Activated naive CD4-positive, alpha-beta T cell treated with anti-CD3 and anti-CD28 coated beads, Interleukin-2, amount 50 U/mL, for 24 hours (primary cell): ENCODE results near the gene VASP.

Experiments used
- H3K27ac Mint-ChIP-seq: one replicate; pipeline ENCODE4 v1.8.0; 2021; ENCODE audit warnings: mild to moderate bottlenecking, mixed read lengths
- H3K27me3 Mint-ChIP-seq: one replicate; pipeline ENCODE4 v1.8.0; 2021; ENCODE audit warnings: mixed read lengths
- H3K36me3 Mint-ChIP-seq: one replicate; pipeline ENCODE4 v1.8.0; 2021; ENCODE audit warnings: mixed read lengths
- H3K4me1 Mint-ChIP-seq: one replicate; pipeline ENCODE4 v1.8.0; 2021; ENCODE audit warnings: mixed read lengths
- H3K4me3 Mint-ChIP-seq: one replicate; pipeline ENCODE4 v1.8.0; 2021; ENCODE audit warnings: mild to moderate bottlenecking, mixed read lengths
- H3K9me3 Mint-ChIP-seq: one replicate; pipeline ENCODE4 v1.8.0; 2021; ENCODE audit warnings: mixed read lengths

Gene VASP

GRCh38 chr19:45514376-45515051 is 7.2 kb downstream of the VASP start:
- H3K9me3 Mint-ChIP-seq = no peaks in the 10 kb centered on the region
- no peaks in the 10 kb centered on the region for H3K27me3 Mint-ChIP-seq
- peaks cover 59% of the 10 kb centered on the region for H3K4me1 Mint-ChIP-seq
- H3K27ac Mint-ChIP-seq = peak overlapping the region; percentile 82
- peaks cover 5% of the 10 kb centered on the region for H3K36me3 Mint-ChIP-seq
- H3K4me3 Mint-ChIP-seq = no peak overlapping the region

- Mint-ChIP-seq H3K27me3 (no peaks in the 10 kb centered on the region), H3K4me3 (no peak overlapping the region), H3K27ac (peak overlapping the region; percentile 82), H3K9me3 (no peaks in the 10 kb centered on the region), H3K4me1 (peaks cover 52% of the 10 kb centered on the region), H3K36me3 (peaks cover 5% of the 10 kb centered on the region)
Observed at GRCh38 chr19:45515081-45515624, 7.9 kb downstream of the VASP start.

GRCh38 chr19:45515807-45516401 is 8.6 kb downstream of the VASP start:
- peaks cover 4% of the 10 kb centered on the region for H3K36me3 Mint-ChIP-seq

GRCh38 chr19:45517238-45517637 is 10.0 kb downstream of the VASP start:
- Mint-ChIP-seq H3K27me3 (no peaks in the 10 kb centered on the region), H3K27ac (no peak overlapping the region), H3K9me3 (no peaks in the 10 kb centered on the region), H3K36me3 (peaks cover 3% of the 10 kb centered on the region), H3K4me3 (no peak overlapping the region), H3K4me1 (peaks cover 34% of the 10 kb centered on the region)

More at GRCh38 chr19:45515807-45516401, 8.6 kb downstream of the VASP start:
- Mint-ChIP-seq H3K4me3 (no peak overlapping the region), H3K4me1 (peaks cover 45% of the 10 kb centered on the region), H3K9me3 (no peaks in the 10 kb centered on the region), H3K27ac (peak overlapping the region; percentile 82), H3K27me3 (no peaks in the 10 kb centered on the region)

- H3K4me1 Mint-ChIP-seq = peaks cover 30% of the 10 kb centered on the region
- no peak overlapping the region for H3K4me3 Mint-ChIP-seq
- no peak overlapping the region for H3K27ac Mint-ChIP-seq
- H3K9me3 Mint-ChIP-seq = no peaks in the 10 kb centered on the region
- H3K27me3 Mint-ChIP-seq = no peaks in the 10 kb centered on the region
- H3K36me3 Mint-ChIP-seq = peaks cover 3% of the 10 kb centered on the region
Observed at GRCh38 chr19:45517641-45518468, 10.6 kb downstream of the VASP start.

GRCh38 chr19:45518469-45518826 is 11.2 kb downstream of the VASP start:
- Mint-ChIP-seq H3K27ac (no peak overlapping the region), H3K4me1 (peaks cover 29% of the 10 kb centered on the region), H3K4me3 (no peak overlapping the region), H3K36me3 (peaks cover 3% of the 10 kb centered on the region), H3K27me3 (no peaks in the 10 kb centered on the region), H3K9me3 (no peaks in the 10 kb centered on the region)

- Mint-ChIP-seq H3K36me3 (peaks cover 4% of the 10 kb centered on the region), H3K27ac (no peak overlapping the region), H3K9me3 (no peaks in the 10 kb centered on the region), H3K4me3 (no peak overlapping the region), H3K27me3 (no peaks in the 10 kb centered on the region), H3K4me1 (peaks cover 10% of the 10 kb centered on the region)
Observed at GRCh38 chr19:45522010-45522941, 15.0 kb downstream of the VASP start.

- Mint-ChIP-seq H3K4me1 (peaks cover 21% of the 10 kb centered on the region), H3K36me3 (peaks cover 9% of the 10 kb centered on the region), H3K27ac (peak overlapping the region; percentile 81), H3K4me3 (no peak overlapping the region), H3K27me3 (no peaks in the 10 kb centered on the region), H3K9me3 (no peaks in the 10 kb centered on the region)
Observed at GRCh38 chr19:45523642-45524256, 16.5 kb downstream of the VASP start.

GRCh38 chr19:45524575-45525129 is 17.4 kb downstream of the VASP start:
- peaks cover 9% of the 10 kb centered on the region for H3K36me3 Mint-ChIP-seq
- H3K4me3 Mint-ChIP-seq = no peak overlapping the region

GRCh38 chr19:45526143-45526542 is 18.9 kb downstream of the VASP start:
- no peak overlapping the region for H3K27ac Mint-ChIP-seq
- peaks cover 29% of the 10 kb centered on the region for H3K4me1 Mint-ChIP-seq
- H3K9me3 Mint-ChIP-seq = no peaks in the 10 kb centered on the region
- no peaks in the 10 kb centered on the region for H3K27me3 Mint-ChIP-seq
- H3K36me3 Mint-ChIP-seq = peaks cover 9% of the 10 kb centered on the region
- no peak overlapping the region for H3K4me3 Mint-ChIP-seq

More at GRCh38 chr19:45524575-45525129, 17.4 kb downstream of the VASP start:
- no peak overlapping the region for H3K27ac Mint-ChIP-seq
- H3K9me3 Mint-ChIP-seq = no peaks in the 10 kb centered on the region
- no peaks in the 10 kb centered on the region for H3K27me3 Mint-ChIP-seq
- H3K4me1 Mint-ChIP-seq = peaks cover 28% of the 10 kb centered on the region

GRCh38 chr19:45526971-45527370 is 19.7 kb downstream of the VASP start:
- Mint-ChIP-seq H3K27ac (no peak overlapping the region), H3K36me3 (peaks cover 9% of the 10 kb centered on the region)

GRCh38 chr19:45527731-45528130 is 20.5 kb downstream of the VASP start:
- peaks cover 9% of the 10 kb centered on the region for H3K36me3 Mint-ChIP-seq

More at GRCh38 chr19:45526971-45527370, 19.7 kb downstream of the VASP start:
- Mint-ChIP-seq H3K27me3 (peaks cover 2% of the 10 kb centered on the region), H3K4me3 (no peak overlapping the region), H3K4me1 (peaks cover 29% of the 10 kb centered on the region), H3K9me3 (no peaks in the 10 kb centered on the region)

GRCh38 chr19:45528149-45528743 is 21.0 kb downstream of the VASP start:
- no peak overlapping the region for H3K4me3 Mint-ChIP-seq
- H3K9me3 Mint-ChIP-seq = no peaks in the 10 kb centered on the region
- peaks cover 2% of the 10 kb centered on the region for H3K27me3 Mint-ChIP-seq
- peaks cover 28% of the 10 kb centered on the region for H3K4me1 Mint-ChIP-seq
- H3K36me3 Mint-ChIP-seq = peaks cover 9% of the 10 kb centered on the region
- no peak overlapping the region for H3K27ac Mint-ChIP-seq

More at GRCh38 chr19:45527731-45528130, 20.5 kb downstream of the VASP start:
- H3K27me3 Mint-ChIP-seq = peaks cover 2% of the 10 kb centered on the region
- H3K4me1 Mint-ChIP-seq = peaks cover 29% of the 10 kb centered on the region
- H3K27ac Mint-ChIP-seq = peak overlapping the region; percentile 93
- H3K9me3 Mint-ChIP-seq = no peaks in the 10 kb centered on the region
- H3K4me3 Mint-ChIP-seq = no peak overlapping the region
